GM23248 (cell line): ENCODE data around the gene ZSCAN20.
"Not testable (repeated sequence)": the region's sequence is repeated elsewhere in the genome, so short reads cannot be mapped to it uniquely, and the experiment has no call there.

ENCODE experiments used
- EZH2 ChIP-seq: fragments of 200-600 bp; sonication (generic); IDR thresholded peaks from 2 replicates; pipeline ENCODE4 v1.6.1; 2018; ENCODE audit warnings: antibody characterized with exemption, mild to moderate bottlenecking; ENCODE audit not compliant: insufficient read depth, poor library complexity, severe bottlenecking
- EZH2phosphoT487 ChIP-seq: fragments of 200-600 bp; sonication (generic); IDR thresholded peaks from 2 replicates; pipeline ENCODE4 v1.6.1; 2018; ENCODE audit warnings: antibody characterized with exemption, moderate library complexity, mild to moderate bottlenecking, low read depth; ENCODE audit not compliant: insufficient read depth

DNA sequence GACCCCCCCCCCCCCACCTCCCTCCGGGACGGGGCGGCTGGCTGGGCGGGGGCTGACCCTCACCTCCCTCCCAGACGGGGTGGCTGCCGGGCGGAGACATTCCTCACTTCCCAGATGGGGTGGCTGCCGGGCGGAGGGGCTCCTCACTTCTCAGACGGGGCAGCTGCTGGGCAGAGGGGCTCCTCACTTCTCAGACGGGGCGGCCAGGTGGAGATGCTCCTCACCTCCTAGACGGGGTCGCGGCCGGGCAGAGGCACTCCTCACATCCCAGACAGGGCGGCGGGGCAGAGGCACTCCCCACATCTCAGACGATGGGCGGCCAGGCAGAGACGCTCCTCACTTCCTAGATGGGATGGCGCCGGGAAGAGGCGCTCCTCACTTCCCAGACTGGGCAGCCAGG is 36.8 kb downstream of the ZSCAN20 start:
- not testable (repeated sequence) for TF ChIP-seq EZH2phosphoT487, EZH2
